22Rv1 (cell line): Measurements from ENCODE around the gene SORCS2.

Source experiments
- H3K27ac ChIP-seq: fragments of 450-650 bp; 2 replicates; pipeline ENCODE4 v1.5.1; 2017
- ZFX ChIP-seq: fragments of 450-650 bp; IDR thresholded peaks from 2 replicates; pipeline ENCODE4 v1.6.1; 2017; ENCODE audit warnings: antibody characterized with exemption, borderline replicate concordance
- TF ChIP-seq, protein P1 (sequence below): fragments of 450-650 bp; IDR thresholded peaks from 2 replicates; pipeline ENCODE4 v1.5.1; 2017; ENCODE audit warnings: mild to moderate bottlenecking

SORCS2 gene

DNA sequence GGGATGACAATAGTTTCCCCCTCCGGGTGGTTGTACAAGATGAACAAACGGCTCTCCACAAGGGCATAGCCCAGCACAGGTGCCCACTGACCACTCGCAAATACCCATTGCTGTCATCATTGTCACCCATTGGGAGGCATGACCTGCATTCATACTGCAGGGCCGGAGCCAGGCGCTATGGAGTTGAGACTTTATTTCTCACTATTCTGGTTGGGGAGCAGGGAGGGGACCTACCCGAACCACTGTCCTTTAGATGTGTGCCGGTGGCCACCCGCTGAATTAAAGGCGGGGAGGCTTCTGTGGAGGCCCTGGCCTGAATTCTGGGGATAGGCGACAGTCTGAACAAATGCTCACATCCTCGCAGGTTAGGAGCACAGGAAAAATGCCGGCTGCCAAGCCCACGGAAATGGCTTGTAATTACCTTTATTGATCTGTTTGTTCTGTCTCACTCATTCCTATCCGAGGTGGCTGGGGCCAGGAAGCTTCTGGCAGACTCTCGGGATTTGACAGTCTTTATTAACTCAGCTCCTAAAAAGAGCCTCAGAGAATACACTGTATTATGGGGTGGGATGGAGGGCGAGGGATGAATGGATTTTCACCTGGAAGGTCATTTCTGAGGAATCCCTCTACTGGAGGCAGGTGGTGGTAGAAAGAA is 367.5 kb downstream of the SORCS2 start:
- TF ChIP-seq ZFX, result no peak
- TF ChIP-seq, protein P1, sequence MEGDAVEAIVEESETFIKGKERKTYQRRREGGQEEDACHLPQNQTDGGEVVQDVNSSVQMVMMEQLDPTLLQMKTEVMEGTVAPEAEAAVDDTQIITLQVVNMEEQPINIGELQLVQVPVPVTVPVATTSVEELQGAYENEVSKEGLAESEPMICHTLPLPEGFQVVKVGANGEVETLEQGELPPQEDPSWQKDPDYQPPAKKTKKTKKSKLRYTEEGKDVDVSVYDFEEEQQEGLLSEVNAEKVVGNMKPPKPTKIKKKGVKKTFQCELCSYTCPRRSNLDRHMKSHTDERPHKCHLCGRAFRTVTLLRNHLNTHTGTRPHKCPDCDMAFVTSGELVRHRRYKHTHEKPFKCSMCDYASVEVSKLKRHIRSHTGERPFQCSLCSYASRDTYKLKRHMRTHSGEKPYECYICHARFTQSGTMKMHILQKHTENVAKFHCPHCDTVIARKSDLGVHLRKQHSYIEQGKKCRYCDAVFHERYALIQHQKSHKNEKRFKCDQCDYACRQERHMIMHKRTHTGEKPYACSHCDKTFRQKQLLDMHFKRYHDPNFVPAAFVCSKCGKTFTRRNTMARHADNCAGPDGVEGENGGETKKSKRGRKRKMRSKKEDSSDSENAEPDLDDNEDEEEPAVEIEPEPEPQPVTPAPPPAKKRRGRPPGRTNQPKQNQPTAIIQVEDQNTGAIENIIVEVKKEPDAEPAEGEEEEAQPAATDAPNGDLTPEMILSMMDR, result no peak
- no peak overlapping the region for H3K27ac ChIP-seq

DNA sequence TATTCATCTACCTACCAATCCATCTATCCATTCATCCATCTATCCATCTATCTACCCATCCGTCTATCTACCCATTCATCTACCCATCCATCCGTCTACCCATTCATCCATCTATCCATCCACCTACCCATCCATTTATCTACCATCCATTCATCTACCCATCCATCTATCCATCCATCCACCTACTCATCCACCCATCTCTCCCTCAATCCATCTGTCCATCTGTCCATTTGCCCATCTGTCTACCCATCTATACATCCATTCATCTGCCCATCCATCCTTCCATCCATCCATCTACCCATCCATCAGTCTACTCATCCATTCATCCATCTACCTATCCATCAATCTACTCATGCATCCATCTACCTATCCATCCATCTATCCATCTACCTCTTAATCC is 369.2 kb downstream of the SORCS2 start:
- H3K27ac ChIP-seq, result no peak overlapping the region
- TF ChIP-seq ZFX, result no peak
- TF ChIP-seq, protein P1, result no peak

DNA sequence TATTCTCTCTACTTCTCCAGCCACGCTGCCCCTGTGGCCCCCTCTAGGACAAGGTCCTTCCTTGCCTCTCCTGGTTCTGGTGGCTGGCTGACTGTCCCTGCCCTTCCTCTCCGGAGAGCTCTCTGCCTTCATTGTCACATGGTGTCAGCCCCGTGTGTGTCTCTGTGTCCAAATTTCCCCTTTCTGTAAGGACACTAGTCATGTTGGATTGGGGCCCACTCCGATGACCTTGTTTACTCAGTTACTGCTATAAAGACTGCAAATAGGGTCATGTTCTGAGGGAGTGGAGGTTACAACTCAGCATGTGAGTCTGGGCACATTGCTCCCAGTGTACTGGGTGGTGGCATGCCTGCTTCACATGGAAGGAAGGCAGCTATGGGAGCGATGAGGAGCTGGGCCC is 371.9 kb downstream of the SORCS2 start:
- no peak overlapping the region for H3K27ac ChIP-seq
- TF ChIP-seq, protein P1, result no peak
- TF ChIP-seq ZFX, result no peak

DNA sequence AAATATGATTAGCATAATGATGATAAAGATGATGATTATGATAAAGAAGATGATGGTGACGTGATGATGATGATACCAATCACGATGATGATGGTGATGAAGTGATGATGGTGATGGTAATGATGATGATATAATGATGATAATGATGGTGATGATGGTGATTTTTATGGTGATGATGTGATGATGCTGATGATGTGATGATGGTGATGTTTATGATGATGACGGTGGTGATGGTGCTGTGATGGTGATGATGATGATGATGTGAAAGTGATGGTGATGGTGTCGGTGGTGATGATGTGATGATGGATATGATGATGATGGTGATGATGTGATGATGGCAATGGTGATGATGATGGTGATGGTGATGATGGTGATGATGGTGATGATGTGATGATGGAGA is 373.1 kb downstream of the SORCS2 start:
- no peak for TF ChIP-seq ZFX
- TF ChIP-seq, protein P1, result no peak

DNA sequence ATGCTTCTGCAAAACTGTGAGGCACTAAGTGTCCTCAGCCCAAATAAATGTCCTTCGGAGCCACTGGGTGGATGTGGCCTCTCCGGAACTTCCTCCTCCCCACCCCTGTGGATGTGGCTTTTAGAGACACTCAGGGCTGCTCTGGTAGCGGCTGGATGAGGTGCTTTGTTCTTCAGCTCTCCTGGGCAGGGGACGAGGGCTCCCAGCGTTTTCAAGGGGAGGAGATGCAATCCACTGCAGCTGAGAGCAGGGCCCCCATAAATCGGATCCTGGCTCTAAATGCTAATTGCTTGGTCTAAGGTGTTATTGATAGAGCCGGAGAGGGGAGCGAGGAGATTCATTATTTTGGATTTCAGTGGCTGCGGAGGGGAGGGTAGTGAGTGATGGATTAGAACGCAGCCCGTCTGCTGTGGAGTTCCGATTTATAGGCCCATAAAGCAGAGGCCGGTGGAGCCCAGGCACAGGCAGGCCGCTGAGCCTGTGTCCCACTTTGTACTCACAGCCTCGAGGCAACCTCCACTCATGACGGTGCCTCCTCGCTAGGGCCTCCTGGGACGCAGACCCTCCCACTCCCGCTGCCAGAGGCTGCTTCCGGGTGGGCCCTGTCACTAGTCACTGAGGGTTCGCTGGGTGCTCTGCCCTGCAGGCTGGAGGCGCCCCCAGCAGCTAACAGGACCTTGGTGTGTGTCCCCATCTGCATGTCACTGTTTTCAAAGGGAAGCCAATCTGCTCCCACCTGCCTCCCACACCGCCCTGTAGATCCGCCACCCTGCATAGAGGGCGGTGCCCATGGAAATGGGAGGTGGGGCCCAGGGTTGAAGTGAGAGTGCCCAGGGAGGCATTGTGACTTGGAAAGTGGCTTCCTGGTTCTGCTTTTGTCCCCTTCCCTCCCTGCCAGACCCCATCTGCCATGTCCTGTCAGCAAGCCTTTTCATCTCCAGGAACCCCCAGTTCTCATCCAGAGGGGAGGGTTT is 377.8 kb downstream of the SORCS2 start:
- no peak overlapping the region for H3K27ac ChIP-seq
- TF ChIP-seq ZFX, result no peak
- TF ChIP-seq, protein P1, result no peak

More for the DNA sequence above, 373.1 kb downstream of the SORCS2 start:
- H3K27ac ChIP-seq, result no peak overlapping the region

DNA sequence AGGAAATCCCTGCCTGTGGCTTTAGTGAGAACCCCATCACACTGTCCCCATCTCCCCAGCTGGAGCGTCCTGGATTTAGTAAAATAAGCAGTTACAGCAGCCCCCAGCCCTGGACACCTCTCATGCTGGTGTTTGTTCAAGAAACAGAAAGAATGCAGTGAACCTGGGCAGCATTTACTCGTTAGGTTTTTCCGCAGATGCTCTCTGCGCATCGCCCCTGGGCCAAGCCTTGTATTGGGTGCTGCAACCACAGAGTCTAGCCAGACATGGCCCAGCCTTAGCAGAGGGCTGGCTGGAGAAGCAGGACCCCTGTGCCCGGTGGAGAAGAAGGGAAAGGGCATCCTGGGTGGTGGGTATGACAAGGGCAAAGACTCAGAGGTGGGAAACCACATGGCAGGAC is 378.7 kb downstream of the SORCS2 start:
- no peak overlapping the region for H3K27ac ChIP-seq
- TF ChIP-seq, protein P1, result no peak
- no peak for TF ChIP-seq ZFX

DNA sequence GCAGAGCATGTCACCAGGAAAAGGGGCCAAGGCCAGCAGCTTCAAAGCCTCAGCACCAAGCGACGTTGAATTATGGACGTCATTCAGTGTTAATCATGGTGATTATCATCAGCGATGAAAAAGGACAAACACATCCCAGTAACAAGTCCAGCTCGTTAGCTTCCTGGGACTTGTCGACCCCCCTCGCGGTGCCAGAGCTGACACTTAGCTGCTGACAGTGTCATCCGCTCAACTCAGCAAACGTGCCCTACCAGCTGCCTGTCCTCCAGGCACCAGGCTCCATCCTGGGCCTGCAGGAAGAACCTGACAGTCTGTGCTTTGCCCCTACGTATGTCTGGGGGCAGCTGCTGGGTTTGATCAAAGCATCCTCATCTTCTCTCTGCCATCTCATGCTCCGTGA is 379.4 kb downstream of the SORCS2 start:
- TF ChIP-seq, protein P1, result no peak
- TF ChIP-seq ZFX, result no peak
- no peak overlapping the region for H3K27ac ChIP-seq
